SK-N-SH (cell line): ENCODE results near the gene TTC3. TPM values are rescaled to one million over a fixed set of nuclear protein-coding genes. Genes with fewer than 3 reads are reported as not detected.

ENCODE experiments used
- CTCF ChIA-PET: fragments of 300-600, 350-600 bp; formaldehyde crosslinking; extraction: SDS; loops from one replicate; lab custom pipeline; 2021; lab: Yijun Ruan, JAX
- POLR2A ChIA-PET: fragments of 350-600 bp; sonication (Branson Sonifier 250); formaldehyde crosslinking; extraction: SDS; loops from one replicate; lab custom pipeline; 2020; ENCODE audit warnings: antibody characterized with exemption, inconsistent platforms; lab: Yijun Ruan, JAX
- DNase-seq: peaks from one replicate; pipeline ENCODE4 v3.0.0; 2012
- H2AFZ ChIP-seq: fragments of 200-600 bp; sonication (generic); 2 replicates; pipeline ENCODE4 v1.8.1; 2016; ENCODE audit warnings: antibody characterized with exemption, mild to moderate bottlenecking, low read depth
- H3F3A ChIP-seq: fragments of 200-600 bp; sonication (generic); replicated peaks from 2 replicates; pipeline ENCODE3; 2016; ENCODE audit warnings: antibody characterized with exemption, mild to moderate bottlenecking; ENCODE audit not compliant: insufficient read depth
- H3K27ac ChIP-seq, 2 experiments: fragments of 200-500 bp in 1 of 2; fragments of 200-600 bp in 1 of 2; sonication (Bioruptor generic) in 1 of 2; sonication (generic), shearing (Covaris generic) in 1 of 2; 2 replicates each; pipeline versions ENCODE4 v1.5.1 to v1.6.1; 2014 to 2016; ENCODE audit warnings: low read depth in 2 of 2, inconsistent platforms in 1 of 2, low read length in 1 of 2, mild to moderate bottlenecking in 1 of 2, mixed read lengths in 1 of 2
- H3K27me3 ChIP-seq: fragments of 200-600 bp; sonication (generic), shearing (Covaris generic); 2 replicates; pipeline ENCODE4 v1.6.1; 2016; ENCODE audit warnings: mixed run types; ENCODE audit not compliant: insufficient read depth
- H3K36me3 ChIP-seq, 2 experiments: fragments of 200-500 bp in 1 of 2; fragments of 200-600 bp in 1 of 2; sonication (Bioruptor generic) in 1 of 2; sonication (generic) in 1 of 2; replicated peaks in 1 of 2; 2 replicates each; pipeline versions ENCODE3 to v1.5.1; 2014 to 2016; ENCODE audit warnings: low read length in 1 of 2, mild to moderate bottlenecking in 1 of 2; ENCODE audit not compliant: insufficient read depth in 2 of 2, control insufficient read depth in 1 of 2
- H3K4me1 ChIP-seq, 2 experiments: fragments of 200-500 bp in 1 of 2; fragments of 200-600 bp in 1 of 2; sonication (Bioruptor generic) in 1 of 2; sonication (generic), shearing (Covaris generic) in 1 of 2; 2 replicates each; pipeline versions ENCODE4 v1.5.1 to v1.6.1; 2014 to 2016; ENCODE audit warnings: low read depth in 1 of 2, low read length in 1 of 2, mixed run types in 1 of 2; ENCODE audit not compliant: insufficient read depth in 2 of 2, control insufficient read depth in 1 of 2
- H3K4me2 ChIP-seq: fragments of 200-600 bp; sonication (generic), shearing (Covaris generic); 2 replicates; pipeline ENCODE4 v1.6.1; 2017; ENCODE audit warnings: mixed run types
- H3K4me3 ChIP-seq, 2 experiments: fragments of 200-500 bp in 1 of 2; fragments of 200-600 bp in 1 of 2; sonication (Bioruptor generic) in 1 of 2; sonication (generic), shearing (Covaris generic) in 1 of 2; 2 replicates each; pipeline versions ENCODE4 v1.5.1 to v1.8.1; 2014 to 2016; ENCODE audit warnings: low read depth in 2 of 2, inconsistent platforms in 1 of 2, low read length in 1 of 2, mild to moderate bottlenecking in 1 of 2, mixed read lengths in 1 of 2, moderate library complexity in 1 of 2
- H3K79me2 ChIP-seq: fragments of 200-600 bp; sonication (generic); 2 replicates; pipeline ENCODE4 v1.8.1; 2017; ENCODE audit warnings: mild to moderate bottlenecking; ENCODE audit not compliant: insufficient read depth
- H3K9ac ChIP-seq: fragments of 200-600 bp; sonication (generic); 2 replicates; pipeline ENCODE4 v1.6.1; 2017; ENCODE audit warnings: mixed run types
- H3K9me2 ChIP-seq: fragments of 200-600 bp; sonication (generic); 2 replicates; pipeline ENCODE4 v1.6.1; 2017; ENCODE audit warnings: mixed run types
- H3K9me3 ChIP-seq: fragments of 200-600 bp; sonication (generic); 2 replicates; pipeline ENCODE4 v1.6.1; 2017; ENCODE audit warnings: mixed run types, mild to moderate bottlenecking, moderate library complexity
- H4K20me1 ChIP-seq: fragments of 200-600 bp; sonication (generic); 2 replicates; pipeline ENCODE4 v1.6.1; 2017; ENCODE audit warnings: mild to moderate bottlenecking, mixed run types; ENCODE audit not compliant: insufficient read depth
- CTCF ChIP-seq: fragments of 200-600 bp; sonication (generic); IDR thresholded peaks from 2 replicates; pipeline ENCODE4 v1.6.1; 2017; ENCODE audit warnings: antibody characterized with exemption, mild to moderate bottlenecking, moderate library complexity
- FOXM1 ChIP-seq: IDR thresholded peaks from 2 replicates; pipeline ENCODE4 v1.4.0; 2012; ENCODE audit warnings: low read depth, mild to moderate bottlenecking
- GATA2 ChIP-seq: sonication (generic); formaldehyde crosslinking; IDR thresholded peaks from 2 replicates; pipeline ENCODE4 v1.5.0; 2020; ENCODE audit warnings: mild to moderate bottlenecking, missing genetic modification reagents
- MAX ChIP-seq: IDR thresholded peaks from 2 replicates; pipeline ENCODE4 v1.4.0; 2012; ENCODE audit warnings: low read depth
- MEF2A ChIP-seq: IDR thresholded peaks from 2 replicates; pipeline ENCODE4 v1.4.0; 2012; ENCODE audit warnings: low read depth, borderline replicate concordance
- NRF1 ChIP-seq: IDR thresholded peaks from 2 replicates; pipeline ENCODE4 v1.6.1; 2012; ENCODE audit warnings: low read depth, mild to moderate bottlenecking, low read length
- REST ChIP-seq: IDR thresholded peaks from 2 replicates; pipeline ENCODE4 v1.6.1; 2012; ENCODE audit warnings: mild to moderate bottlenecking, low read depth, low read length, moderate library complexity
- RFX5 ChIP-seq: IDR thresholded peaks from 2 replicates; pipeline ENCODE4 v1.6.1; 2012; ENCODE audit warnings: mild to moderate bottlenecking, improper control_type of control experiment, low read length
- SIN3A ChIP-seq: IDR thresholded peaks from 2 replicates; pipeline ENCODE4 v1.6.1; 2012; ENCODE audit warnings: low read depth, mild to moderate bottlenecking, low read length, moderate library complexity, borderline replicate concordance
- SMC3 ChIP-seq: IDR thresholded peaks from 2 replicates; pipeline ENCODE4 v1.6.1; 2012; ENCODE audit warnings: low read depth, low read length, improper control_type of control experiment
- TEAD4 ChIP-seq: IDR thresholded peaks from 2 replicates; pipeline ENCODE4 v1.4.0; 2012; ENCODE audit warnings: mild to moderate bottlenecking, borderline replicate concordance; ENCODE audit not compliant: insufficient read depth
- USF1 ChIP-seq: IDR thresholded peaks from 2 replicates; pipeline ENCODE4 v1.4.0; 2012; ENCODE audit warnings: low read depth, borderline replicate concordance
- USF2 ChIP-seq: fragments of 150-350 bp; IDR thresholded peaks from 2 replicates; pipeline ENCODE4 v1.6.1; 2017; ENCODE audit warnings: antibody characterized with exemption, low read length, low read depth, borderline replicate concordance
- WGBS: methylation state at CpG from one replicate; pipeline ENCODE4 v1.1.6; 2017; ENCODE audit warnings: low lambda C conversion rate; 5-methylcytosine and 5-hydroxymethylcytosine counted together
- polyA plus RNA-seq, 3 experiments: library from polyadenylated mRNA; depleted of rRNA; stranded (reverse); fragments of >200 nt; gene quantifications; 2 replicates each; pipeline ENCODE4 v1.2.3, GENCODE V29; 2012

The TTC3 gene
- polyA plus RNA-seq, 1 of the 3 experiments (the other 2 are of a cell fraction), result 35.7 TPM

GRCh38 chr21:37195610-37196009, 122.6 kb downstream of the TTC3 start:
- H3K36me3 ChIP-seq, result peaks cover 70 to 76% of the 10 kb centered on the region in 2 experiments
- DNase-seq, result no peak
- TF ChIP-seq MAX, result no peak
- no peak for TF ChIP-seq SMC3
- TF ChIP-seq MEF2A, result no peak
- TF ChIP-seq NRF1, result no peak
- TF ChIP-seq TEAD4, result no peak
- no peak for TF ChIP-seq GATA2 (CRISPR knock-in tag)
- TF ChIP-seq USF1, result no peak
- no peak for TF ChIP-seq FOXM1
- no peak for TF ChIP-seq SIN3A
- TF ChIP-seq USF2, result no peak
- no peak for TF ChIP-seq RFX5
- TF ChIP-seq CTCF, result no peak
- TF ChIP-seq REST, result no peak
- no peaks in the 10 kb centered on the region for H3K27me3 ChIP-seq
- ChIA-PET CTCF (no interaction called here), POLR2A (no interaction called here)
- H3K79me2 ChIP-seq, result no peaks in the 10 kb centered on the region; the same call in 1 of the 2 replicates
- H3K4me1 ChIP-seq, result no peaks in the 10 kb centered on the region; a peak in 1 of 4 replicates
- no peaks in the 10 kb centered on the region for H3K9me2 ChIP-seq
- no peak overlapping the region for H3K4me2 ChIP-seq
- 97% methylated on average over 14 of the region's 15 CpGs for WGBS
- H4K20me1 ChIP-seq, result no peaks in the 10 kb centered on the region
- no peaks in the 10 kb centered on the region for H3F3A ChIP-seq
- no peaks in the 10 kb centered on the region for H3K9me3 ChIP-seq
- H3K4me3 ChIP-seq, result no peak overlapping the region
- no peak overlapping the region for H3K9ac ChIP-seq
- H2AFZ ChIP-seq, result no peak overlapping the region
- no peak overlapping the region for H3K27ac ChIP-seq
